Measurements from ENCODE around the gene LRRC49.
"Not testable (repeated sequence)": the region's sequence is repeated elsewhere in the genome, so short reads cannot be mapped to it uniquely, and the experiment has no call there.

The LRRC49 gene

GRCh38 chr15:70870051-70870450 is 22.6 kb upstream of the LRRC49 start:
- H3K27me3 ChIP-seq (ENCODE audit: insufficient read depth, low read length): no peaks in the 10 kb centered on the region
- no peaks in the 10 kb centered on the region for H3K79me2 ChIP-seq (ENCODE audit: control insufficient read depth, insufficient read depth, low read length, unreplicated experiment)
- H3K36me3 ChIP-seq (ENCODE audit: insufficient read depth, low read length): no peaks in the 10 kb centered on the region
- no peak overlapping the region for H3K27ac ChIP-seq (ENCODE audit: low read depth, low read length)
- H3K4me3 ChIP-seq (ENCODE audit: low read depth, low read length): no peak overlapping the region
- no peak overlapping the region for H2AFZ ChIP-seq (ENCODE audit: low read length, unreplicated experiment)
- peaks cover 41% of the 10 kb centered on the region for H3K4me1 ChIP-seq (ENCODE audit: control insufficient read depth, insufficient read depth, low read length, unreplicated experiment)

- peaks cover 41% of the 10 kb centered on the region for H3K4me1 ChIP-seq (ENCODE audit: control insufficient read depth, insufficient read depth, low read length, unreplicated experiment)
- H3K27ac ChIP-seq (ENCODE audit: low read depth, low read length); H3K79me2 ChIP-seq (ENCODE audit: control insufficient read depth, insufficient read depth, low read length, unreplicated experiment); H3K27me3 ChIP-seq (ENCODE audit: insufficient read depth, low read length); H2AFZ ChIP-seq (ENCODE audit: low read length, unreplicated experiment); H3K4me3 ChIP-seq (ENCODE audit: low read depth, low read length); H3K36me3 ChIP-seq (ENCODE audit: insufficient read depth, low read length): not testable (repeated sequence)
These were observed 21.1 kb upstream of the LRRC49 start for GRCh38 chr15:70871490-70871889.

- Histone ChIP-seq H2AFZ (ENCODE audit: low read length, unreplicated experiment) (no peak overlapping the region), H3K27ac (ENCODE audit: low read depth, low read length) (no peak overlapping the region), H3K27me3 (ENCODE audit: insufficient read depth, low read length) (no peaks in the 10 kb centered on the region), H3K4me1 (ENCODE audit: control insufficient read depth, insufficient read depth, low read length, unreplicated experiment) (peaks cover 27% of the 10 kb centered on the region), H3K4me3 (ENCODE audit: low read depth, low read length) (no peak overlapping the region), H3K79me2 (ENCODE audit: control insufficient read depth, insufficient read depth, low read length, unreplicated experiment) (no peaks in the 10 kb centered on the region), H3K36me3 (ENCODE audit: insufficient read depth, low read length) (no peaks in the 10 kb centered on the region)
These were observed 19.2 kb upstream of the LRRC49 start for GRCh38 chr15:70873232-70874054.

GRCh38 chr15:70875001-70875782 is 17.4 kb upstream of the LRRC49 start:
- H3K79me2 ChIP-seq (ENCODE audit: control insufficient read depth, insufficient read depth, low read length, unreplicated experiment): no peaks in the 10 kb centered on the region
- H3K27ac ChIP-seq (ENCODE audit: low read depth, low read length): no peak overlapping the region
- peaks cover 30% of the 10 kb centered on the region for H3K4me1 ChIP-seq (ENCODE audit: control insufficient read depth, insufficient read depth, low read length, unreplicated experiment)
- no peak overlapping the region for H3K4me3 ChIP-seq (ENCODE audit: low read depth, low read length)
- H2AFZ ChIP-seq (ENCODE audit: low read length, unreplicated experiment): peak overlapping the region; percentile 47
- H3K36me3 ChIP-seq (ENCODE audit: insufficient read depth, low read length): no peaks in the 10 kb centered on the region
- H3K27me3 ChIP-seq (ENCODE audit: insufficient read depth, low read length): no peaks in the 10 kb centered on the region

- H3K27me3 ChIP-seq (ENCODE audit: insufficient read depth, low read length): no peaks in the 10 kb centered on the region
- H3K27ac ChIP-seq (ENCODE audit: low read depth, low read length): no peak overlapping the region
- no peaks in the 10 kb centered on the region for H3K79me2 ChIP-seq (ENCODE audit: control insufficient read depth, insufficient read depth, low read length, unreplicated experiment)
- H2AFZ ChIP-seq (ENCODE audit: low read length, unreplicated experiment): no peak overlapping the region
- H3K4me3 ChIP-seq (ENCODE audit: low read depth, low read length): no peak overlapping the region
- no peaks in the 10 kb centered on the region for H3K36me3 ChIP-seq (ENCODE audit: insufficient read depth, low read length)
- peaks cover 32% of the 10 kb centered on the region for H3K4me1 ChIP-seq (ENCODE audit: control insufficient read depth, insufficient read depth, low read length, unreplicated experiment)
These were observed 16.6 kb upstream of the LRRC49 start for GRCh38 chr15:70876011-70876410.

- Histone ChIP-seq H3K4me1 (ENCODE audit: control insufficient read depth, insufficient read depth, low read length, unreplicated experiment) (peaks cover 33% of the 10 kb centered on the region), H3K27me3 (ENCODE audit: insufficient read depth, low read length) (no peaks in the 10 kb centered on the region), H3K79me2 (ENCODE audit: control insufficient read depth, insufficient read depth, low read length, unreplicated experiment) (no peaks in the 10 kb centered on the region), H3K36me3 (ENCODE audit: insufficient read depth, low read length) (no peaks in the 10 kb centered on the region), H3K4me3 (ENCODE audit: low read depth, low read length) (no peak overlapping the region), H2AFZ (ENCODE audit: low read length, unreplicated experiment) (no peak overlapping the region), H3K27ac (ENCODE audit: low read depth, low read length) (no peak overlapping the region)
These were observed 15.9 kb upstream of the LRRC49 start for GRCh38 chr15:70876683-70877082.

GRCh38 chr15:70879401-70879800 is 13.2 kb upstream of the LRRC49 start:
- Histone ChIP-seq H3K27me3 (ENCODE audit: insufficient read depth, low read length) (no peaks in the 10 kb centered on the region), H3K79me2 (ENCODE audit: control insufficient read depth, insufficient read depth, low read length, unreplicated experiment) (no peaks in the 10 kb centered on the region), H3K27ac (ENCODE audit: low read depth, low read length) (peak overlapping the region; percentile 53), H2AFZ (ENCODE audit: low read length, unreplicated experiment) (no peak overlapping the region), H3K4me1 (ENCODE audit: control insufficient read depth, insufficient read depth, low read length, unreplicated experiment) (peaks cover 33% of the 10 kb centered on the region), H3K4me3 (ENCODE audit: low read depth, low read length) (0 out of 2 replicates have a peak overlapping the region, but pooled peaks have one; percentile 6), H3K36me3 (ENCODE audit: insufficient read depth, low read length) (no peaks in the 10 kb centered on the region)

- H3K27ac ChIP-seq (ENCODE audit: low read depth, low read length): no peak overlapping the region; the same call in 1 of the 2 replicates
- no peaks in the 10 kb centered on the region for H3K79me2 ChIP-seq (ENCODE audit: control insufficient read depth, insufficient read depth, low read length, unreplicated experiment)
- no peak overlapping the region for H2AFZ ChIP-seq (ENCODE audit: low read length, unreplicated experiment)
- no peaks in the 10 kb centered on the region for H3K27me3 ChIP-seq (ENCODE audit: insufficient read depth, low read length)
- H3K36me3 ChIP-seq (ENCODE audit: insufficient read depth, low read length): no peaks in the 10 kb centered on the region
- no peak overlapping the region for H3K4me3 ChIP-seq (ENCODE audit: low read depth, low read length)
- peaks cover 28% of the 10 kb centered on the region for H3K4me1 ChIP-seq (ENCODE audit: control insufficient read depth, insufficient read depth, low read length, unreplicated experiment)
These were observed 11.8 kb upstream of the LRRC49 start for GRCh38 chr15:70880781-70881180.

- H3K4me3 ChIP-seq (ENCODE audit: low read depth, low read length): no peak overlapping the region
- H3K27ac ChIP-seq (ENCODE audit: low read depth, low read length): no peak overlapping the region
- H3K4me1 ChIP-seq (ENCODE audit: control insufficient read depth, insufficient read depth, low read length, unreplicated experiment): peaks cover 28% of the 10 kb centered on the region
- no peaks in the 10 kb centered on the region for H3K36me3 ChIP-seq (ENCODE audit: insufficient read depth, low read length)
- H3K79me2 ChIP-seq (ENCODE audit: control insufficient read depth, insufficient read depth, low read length, unreplicated experiment): no peaks in the 10 kb centered on the region
- H3K27me3 ChIP-seq (ENCODE audit: insufficient read depth, low read length): no peaks in the 10 kb centered on the region
- H2AFZ ChIP-seq (ENCODE audit: low read length, unreplicated experiment): no peak overlapping the region
These were observed 10.3 kb upstream of the LRRC49 start for GRCh38 chr15:70882361-70882760.

GRCh38 chr15:70892912-70893560 is 410 bp downstream of the LRRC49 start:
- H3K79me2 ChIP-seq (ENCODE audit: control insufficient read depth, insufficient read depth, low read length, unreplicated experiment): peaks cover 28% of the 10 kb centered on the region
- peak overlapping the region; percentile 93 for H3K27ac ChIP-seq (ENCODE audit: low read depth, low read length)
- H3K36me3 ChIP-seq (ENCODE audit: insufficient read depth, low read length): no peaks in the 10 kb centered on the region; the same call in 1 of the 2 replicates
- H3K4me3 ChIP-seq (ENCODE audit: low read depth, low read length): peak overlapping the region; percentile 90
- H3K27me3 ChIP-seq (ENCODE audit: insufficient read depth, low read length): no peaks in the 10 kb centered on the region
- peak overlapping the region; percentile 93 for H2AFZ ChIP-seq (ENCODE audit: low read length, unreplicated experiment)
- peaks cover 23% of the 10 kb centered on the region for H3K4me1 ChIP-seq (ENCODE audit: control insufficient read depth, insufficient read depth, low read length, unreplicated experiment)

All from ACC112 (cell line).